ENCODE measurements around the gene FAM72B. TPM values are rescaled to one million over a fixed set of nuclear protein-coding genes. Genes with fewer than 3 reads are reported as not detected.
"Not testable (repeated sequence)": the region's sequence is repeated elsewhere in the genome, so short reads cannot be mapped to it uniquely, and the experiment has no call there.

The FAM72B gene
- 4.5 and 11.2 TPM in 2 replicates for total RNA-seq (2014; rRNA removed; shearing (Covaris generic))

GRCh38 chr1:121184290-121185127 lies at the start of gene FAM72B, which contains the start of gene SRGAP2C:
Gene FAM72B, minus strand, starts transcription at chr1:121184340. Its CDS starts 851 bp downstream, at chr1:121183489.
Gene SRGAP2C, plus strand, starts transcription at chr1:121184975. Its CDS starts 2,472 bp downstream, at chr1:121187447.
- peak; percentile 99 for DNase-seq (ENCODE audit: low spot score)

GRCh38 chr1:121232445-121233125 lies 48.4 kb upstream of the FAM72B start:
- not testable (repeated sequence) for DNase-seq (ENCODE audit: low spot score)

- not testable (repeated sequence) for DNase-seq (ENCODE audit: low spot score)
Measured at GRCh38 chr1:121230636-121231035, 46.5 kb upstream of the FAM72B start.

GRCh38 chr1:121227544-121228330 lies 43.6 kb upstream of the FAM72B start:
- not testable (repeated sequence) for DNase-seq (ENCODE audit: low spot score)

GRCh38 chr1:121226925-121227324 lies 42.8 kb upstream of the FAM72B start:
- not testable (repeated sequence) for DNase-seq (ENCODE audit: low spot score)

- DNase-seq (ENCODE audit: low spot score): not testable (repeated sequence)
Measured at GRCh38 chr1:121226295-121226904, 42.3 kb upstream of the FAM72B start.

- DNase-seq (ENCODE audit: low spot score): not testable (repeated sequence)
Measured at GRCh38 chr1:121224714-121225113, 40.6 kb upstream of the FAM72B start.

GRCh38 chr1:121221770-121222169 lies 37.6 kb upstream of the FAM72B start:
- not testable (repeated sequence) for DNase-seq (ENCODE audit: low spot score)

GRCh38 chr1:121216676-121217075 lies 32.5 kb upstream of the FAM72B start:
- DNase-seq (ENCODE audit: low spot score): not testable (repeated sequence)

- not testable (repeated sequence) for DNase-seq (ENCODE audit: low spot score)
Measured at GRCh38 chr1:121215699-121216417, 31.7 kb upstream of the FAM72B start.

GRCh38 chr1:121214544-121215156 lies 30.5 kb upstream of the FAM72B start:
- not testable (repeated sequence) for DNase-seq (ENCODE audit: low spot score)

GRCh38 chr1:121213491-121213890 lies 29.4 kb upstream of the FAM72B start:
- DNase-seq (ENCODE audit: low spot score): not testable (repeated sequence)

- DNase-seq (ENCODE audit: low spot score): not testable (repeated sequence)
Measured at GRCh38 chr1:121210778-121211177, 26.6 kb upstream of the FAM72B start.

- not testable (repeated sequence) for DNase-seq (ENCODE audit: low spot score)
Measured at GRCh38 chr1:121208375-121208774, 24.2 kb upstream of the FAM72B start.

GRCh38 chr1:121207328-121207727 lies 23.2 kb upstream of the FAM72B start:
- not testable (repeated sequence) for DNase-seq (ENCODE audit: low spot score)

GRCh38 chr1:121205786-121206711 lies 21.9 kb upstream of the FAM72B start:
- not testable (repeated sequence) for DNase-seq (ENCODE audit: low spot score)

GRCh38 chr1:121202986-121203385 lies 18.8 kb upstream of the FAM72B start:
- DNase-seq (ENCODE audit: low spot score): not testable (repeated sequence)

- DNase-seq (ENCODE audit: low spot score): not testable (repeated sequence)
Measured at GRCh38 chr1:121200985-121201981, 17.1 kb upstream of the FAM72B start.

All from H4 (cell line).